Mesenchymal stem cell (in vitro differentiated cells and primary cell): ENCODE results near the gene TBL3.
A peak's percentile ranks its signal among the peaks of the same experiment; 100 is the strongest.

ENCODE experiments used
- DNase-seq: peaks from one replicate; pipeline ENCODE4 v3.0.0-alpha.2; 2013
- H2AFZ ChIP-seq: one replicate; pipeline ENCODE4 v1.6.1; 2013; ENCODE audit warnings: low read depth, mild to moderate bottlenecking, control low read depth, inconsistent platforms, low read length, moderate library complexity
- H2AK5ac ChIP-seq: 2 replicates; pipeline ENCODE4 v1.6.1; 2013; ENCODE audit warnings: low read length, moderate library complexity, mild to moderate bottlenecking, inconsistent platforms; ENCODE audit not compliant: severe bottlenecking
- H2BK120ac ChIP-seq: one replicate; pipeline ENCODE4 v1.6.1; 2013; ENCODE audit warnings: low read depth, mild to moderate bottlenecking, inconsistent platforms, low read length, moderate library complexity
- H2BK12ac ChIP-seq, 2 experiments: one replicate each; pipeline ENCODE4 v1.6.1; 2013; ENCODE audit warnings: inconsistent platforms in 2 of 2, low read length in 2 of 2, mild to moderate bottlenecking in 2 of 2, moderate library complexity in 2 of 2, control low read depth in 1 of 2
- H2BK15ac ChIP-seq: one replicate; pipeline ENCODE4 v1.6.1; 2013; ENCODE audit warnings: mild to moderate bottlenecking, low read depth, inconsistent platforms; ENCODE audit not compliant: poor library complexity, severe bottlenecking
- H2BK5ac ChIP-seq: 2 replicates; pipeline ENCODE4 v1.6.1; 2013; ENCODE audit warnings: low read depth, mild to moderate bottlenecking, low read length, control low read depth, inconsistent platforms; ENCODE audit not compliant: poor library complexity, severe bottlenecking
- H3K14ac ChIP-seq, 2 experiments: one replicate each; pipeline ENCODE4 v1.6.1; 2013; ENCODE audit warnings: inconsistent platforms in 2 of 2, low read length in 2 of 2, control low read depth in 1 of 2, mild to moderate bottlenecking in 1 of 2, moderate library complexity in 1 of 2
- H3K18ac ChIP-seq, 2 experiments: one replicate each; pipeline ENCODE4 v1.6.1; 2013; ENCODE audit warnings: inconsistent platforms in 2 of 2, low read length in 2 of 2, control low read depth in 1 of 2, low read depth in 1 of 2, mild to moderate bottlenecking in 1 of 2
- H3K23ac ChIP-seq, 2 experiments: one replicate each; pipeline ENCODE4 v1.6.1; 2013; ENCODE audit warnings: inconsistent platforms in 2 of 2, low read length in 2 of 2, mild to moderate bottlenecking in 2 of 2, moderate library complexity in 2 of 2, control low read depth in 1 of 2
- H3K27ac ChIP-seq: 2 replicates; pipeline ENCODE4 v1.5.1; 2013; ENCODE audit warnings: mild to moderate bottlenecking, moderate library complexity, low read length, control low read depth, inconsistent platforms; ENCODE audit not compliant: poor library complexity, severe bottlenecking
- H3K27me3 ChIP-seq, 2 experiments: 2 replicates each; pipeline versions ENCODE4 v1.6.1 to v1.7.0; 2013; ENCODE audit warnings: low read length in 2 of 2, mild to moderate bottlenecking in 2 of 2, moderate library complexity in 2 of 2, control low read depth in 1 of 2, inconsistent platforms in 1 of 2; ENCODE audit not compliant: control insufficient read depth in 1 of 2, insufficient read depth in 1 of 2
- H3K36me3 ChIP-seq, 2 experiments: 2 replicates each; pipeline versions ENCODE4 v1.6.1 to v1.7.0; 2013; ENCODE audit warnings: low read length in 2 of 2, control low read depth in 1 of 2, inconsistent platforms in 1 of 2, low read depth in 1 of 2, mild to moderate bottlenecking in 1 of 2; ENCODE audit not compliant: insufficient read depth in 2 of 2, control insufficient read depth in 1 of 2
- H3K4ac ChIP-seq, 2 experiments: one replicate each; pipeline ENCODE4 v1.6.1; 2013; ENCODE audit warnings: inconsistent platforms in 2 of 2, low read length in 2 of 2, mild to moderate bottlenecking in 2 of 2, moderate library complexity in 2 of 2, control low read depth in 1 of 2, low read depth in 1 of 2
- H3K4me1 ChIP-seq: 2 replicates; pipeline ENCODE4 v1.6.1; 2013; ENCODE audit warnings: low read depth, low read length, control low read depth; ENCODE audit not compliant: control insufficient read depth, insufficient read depth
- H3K4me2 ChIP-seq: 2 replicates; pipeline ENCODE4 v1.6.1; 2013; ENCODE audit warnings: low read length, mild to moderate bottlenecking, inconsistent platforms; ENCODE audit not compliant: poor library complexity, severe bottlenecking
- H3K4me3 ChIP-seq, 2 experiments: 2 replicates each; pipeline versions ENCODE4 v1.5.1 to v1.7.0; 2013; ENCODE audit warnings: low read length in 2 of 2, mild to moderate bottlenecking in 2 of 2, control low read depth in 1 of 2, low read depth in 1 of 2; ENCODE audit not compliant: insufficient read depth in 1 of 2
- H3K79me1 ChIP-seq: replicated peaks from 2 replicates; pipeline ENCODE4 v1.6.1; 2013; ENCODE audit warnings: mild to moderate bottlenecking, control low read depth, low read length, inconsistent platforms; ENCODE audit not compliant: poor library complexity, severe bottlenecking
- H3K9ac ChIP-seq: 2 replicates; pipeline ENCODE4 v1.7.0; 2013; ENCODE audit warnings: mild to moderate bottlenecking, low read length, moderate library complexity
- H3K9me3 ChIP-seq: 2 replicates; pipeline ENCODE4 v1.7.0; 2013; ENCODE audit warnings: mild to moderate bottlenecking, low read length; ENCODE audit not compliant: control insufficient read depth
- H4K8ac ChIP-seq: one replicate; pipeline ENCODE4 v1.6.1; 2013; ENCODE audit warnings: inconsistent platforms, mild to moderate bottlenecking, low read length, moderate library complexity
- H4K91ac ChIP-seq: one replicate; pipeline ENCODE4 v1.6.1; 2013; ENCODE audit warnings: mild to moderate bottlenecking, low read length, inconsistent platforms
- WGBS: methylation state at CpG from one replicate; pipeline ENCODE4 v1.1.7; 2013; ENCODE audit warnings: mixed read lengths; 5-methylcytosine and 5-hydroxymethylcytosine counted together

TBL3 gene

DNA sequence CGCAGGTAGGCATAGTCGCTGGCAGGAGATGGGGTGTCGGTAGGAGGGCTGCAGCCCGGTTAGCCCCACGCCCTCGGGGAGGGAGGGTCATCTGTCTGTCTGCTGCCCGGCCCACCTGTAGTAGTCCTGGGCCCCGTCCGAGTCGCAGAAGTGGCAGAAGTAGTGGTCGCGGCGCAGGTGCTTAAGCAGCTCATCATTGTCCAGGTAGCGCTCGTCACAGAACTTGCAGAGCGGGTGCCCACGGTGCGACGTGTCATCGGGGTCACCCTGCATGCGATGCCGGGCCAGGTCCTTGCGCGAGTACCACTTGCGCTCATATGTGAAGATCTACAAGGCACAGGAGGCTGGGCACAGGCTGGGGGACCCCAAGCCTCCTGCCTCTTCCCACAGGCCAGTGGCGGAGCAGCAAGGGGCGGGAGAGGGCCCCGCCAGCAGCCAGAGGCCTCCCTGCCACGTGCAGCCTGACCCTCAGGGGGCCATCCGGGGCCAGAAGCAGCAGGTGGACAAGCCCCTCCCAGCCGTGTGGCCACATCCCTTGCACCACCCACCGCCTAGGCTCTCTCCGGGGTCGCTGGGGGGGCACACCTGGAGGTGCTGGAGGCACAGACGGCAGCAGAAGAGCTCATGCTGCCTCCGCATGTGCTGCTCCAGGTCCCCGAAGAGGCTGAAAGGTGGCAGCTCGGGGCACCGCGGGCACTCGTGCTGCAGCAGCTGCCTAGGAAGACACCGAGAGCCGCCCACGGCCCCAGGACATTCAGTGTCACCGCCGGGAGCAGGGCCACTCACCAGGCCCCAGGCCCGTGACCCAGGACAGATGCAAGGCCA, 30.8 kb downstream of the TBL3 start:
- no peak overlapping the region for H3K4me2 ChIP-seq
- 96% methylated on average over 47 of the region's 47 CpGs for WGBS
- no peak overlapping the region for H3K4ac ChIP-seq
- H2BK120ac ChIP-seq = no peak overlapping the region
- H2AFZ ChIP-seq = no peak overlapping the region
- no peak overlapping the region for H3K4me3 ChIP-seq
- H3K14ac ChIP-seq = no peak overlapping the region
- no peaks in the 10 kb centered on the region for H3K27me3 ChIP-seq
- peaks cover 51 to 95% of the 10 kb centered on the region in 2 experiments for H3K36me3 ChIP-seq
- H2BK12ac ChIP-seq = no peak overlapping the region
- H3K23ac ChIP-seq = no peak overlapping the region
- DNase-seq = no peak
- H4K8ac ChIP-seq = no peak overlapping the region
- no peak overlapping the region for H3K27ac ChIP-seq
- no peak overlapping the region for H2BK5ac ChIP-seq
- no peaks in the 10 kb centered on the region for H3K9me3 ChIP-seq
- no peak overlapping the region for H2BK15ac ChIP-seq
- H3K9ac ChIP-seq = no peak overlapping the region
- H4K91ac ChIP-seq = no peak overlapping the region
- peaks cover 33% of the 10 kb centered on the region for H3K79me1 ChIP-seq
- no peak overlapping the region for H2AK5ac ChIP-seq
- no peak overlapping the region for H3K18ac ChIP-seq
- H3K4me1 ChIP-seq = peaks cover 41% of the 10 kb centered on the region

- Histone ChIP-seq H3K18ac (no peak overlapping the region), H2BK5ac (no peak overlapping the region), H2AFZ (no peak overlapping the region), H3K23ac (no peak overlapping the region), H3K4me1 (peaks cover 48% of the 10 kb centered on the region), H2BK120ac (no peak overlapping the region), H4K91ac (peak overlapping the region; percentile 8), H3K4ac (no peak overlapping the region), H3K36me3 (peaks cover 44 to 90% of the 10 kb centered on the region in 2 experiments), H2AK5ac (no peak overlapping the region), H3K27ac (no peak overlapping the region), H3K9me3 (no peaks in the 10 kb centered on the region), H3K14ac (no peak overlapping the region), H4K8ac (no peak overlapping the region), H2BK12ac (peak overlapping the region in 1 of 2 experiments; percentile 21), H3K4me3 (peak overlapping the region in 1 of 2 experiments; percentile 37), H2BK15ac (no peak overlapping the region), H3K27me3 (no peaks in the 10 kb centered on the region), H3K79me1 (peaks cover 33% of the 10 kb centered on the region), H3K4me2 (no peak overlapping the region), H3K9ac (peak overlapping the region; percentile 59)
- WGBS = 82% methylated on average over 8 of the region's 8 CpGs
- no peak for DNase-seq
Observed at GRCh38 chr16:2003231-2003826, 31.5 kb downstream of the TBL3 start.

- peak overlapping the region; percentile 37 for H2BK120ac ChIP-seq
- peak overlapping the region in 1 of 2 experiments; percentile 23 for H3K14ac ChIP-seq
- H4K8ac ChIP-seq = peak overlapping the region; percentile 33
- H2BK12ac ChIP-seq = peak overlapping the region in 1 of 2 experiments; percentile 52
- H3K18ac ChIP-seq = peak overlapping the region in 1 of 2 experiments; percentile 67
- H3K27ac ChIP-seq = no peak overlapping the region
- peak overlapping the region; percentile 35 to 59 for H3K4ac ChIP-seq
- H2AFZ ChIP-seq = no peak overlapping the region
- 34% methylated on average over 36 of the region's 36 CpGs for WGBS
- H3K4me1 ChIP-seq = peaks cover 51% of the 10 kb centered on the region
- H3K4me2 ChIP-seq = peak overlapping the region; percentile 30
- H3K36me3 ChIP-seq = peaks cover 43 to 83% of the 10 kb centered on the region in 2 experiments
- H2BK15ac ChIP-seq = no peak overlapping the region
- peak overlapping the region in 1 of 2 experiments; percentile 44 for H3K4me3 ChIP-seq
- H2AK5ac ChIP-seq = peak overlapping the region; percentile 72
- H3K79me1 ChIP-seq = peaks cover 32% of the 10 kb centered on the region
- H3K27me3 ChIP-seq = no peaks in the 10 kb centered on the region
- DNase-seq = peak; percentile 92
- peak overlapping the region; percentile 59 for H3K9ac ChIP-seq
- H2BK5ac ChIP-seq = no peak overlapping the region
- H3K9me3 ChIP-seq = no peaks in the 10 kb centered on the region
- H3K23ac ChIP-seq = no peak overlapping the region
- peak overlapping the region; percentile 43 for H4K91ac ChIP-seq
Observed at GRCh38 chr16:2003827-2004641, 32.2 kb downstream of the TBL3 start.
